Endothelial cell of umbilical vein (primary cell): ENCODE data around the gene FRMD6.
A peak's percentile ranks its signal among the peaks of the same experiment; 100 is the strongest.

ENCODE experiments used
- POLR2A ChIP-seq: IDR thresholded peaks from 2 replicates; pipeline ENCODE4 v1.6.1; 2012; ENCODE audit warnings: low read depth, mild to moderate bottlenecking, control low read depth, low read length
- POLR2AphosphoS5 ChIP-seq: IDR thresholded peaks from 2 replicates; pipeline ENCODE4 v1.6.1; 2012; ENCODE audit warnings: low read depth, mild to moderate bottlenecking, control low read depth, low read length, moderate library complexity; ENCODE audit not compliant: insufficient read depth

DNA sequence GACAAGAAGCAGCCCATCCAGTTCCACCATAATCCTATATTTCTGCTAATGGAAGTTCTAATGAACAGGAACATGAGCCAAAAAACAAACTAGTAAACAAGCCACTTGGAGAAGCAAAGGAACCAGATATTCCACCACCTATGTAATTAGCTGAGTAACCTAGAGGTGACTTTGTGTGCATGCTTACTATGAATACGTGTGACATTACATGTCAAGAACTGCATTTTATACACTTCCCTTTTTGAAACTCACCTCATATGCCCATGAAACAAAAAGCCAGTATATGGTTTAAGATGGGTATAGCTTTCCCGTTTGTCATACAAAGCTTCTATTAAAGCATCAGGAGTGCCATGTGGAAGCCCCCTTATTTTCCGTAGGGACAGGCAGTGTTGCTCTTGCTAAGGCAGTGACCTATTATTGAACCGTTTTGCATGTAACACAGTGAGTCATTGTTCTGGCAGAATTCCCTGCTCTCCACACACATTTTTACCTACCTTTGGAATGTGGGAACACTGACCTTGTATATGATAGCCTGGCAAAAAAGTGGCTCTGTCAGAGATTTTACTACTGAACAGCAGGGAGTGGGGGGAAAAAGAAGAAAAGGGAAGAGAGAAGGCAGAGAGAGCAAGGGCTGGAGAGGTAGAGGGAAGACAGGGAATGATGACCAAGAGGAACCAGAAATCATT is 34.8 kb upstream of the FRMD6 start:
- TF ChIP-seq POLR2AphosphoS5 (peak; percentile 55), POLR2A (no peak)
